DMS153 treated with DMSO at 0.1 percent for 48 hours (cell line): ENCODE results near the gene UNC5A.

Source experiments
- DNase-seq: peaks from one replicate; lab custom pipeline; 2025; ENCODE audit not compliant: unreplicated experiment; lab: John Stamatoyannopoulos, UW

UNC5A gene

DNA sequence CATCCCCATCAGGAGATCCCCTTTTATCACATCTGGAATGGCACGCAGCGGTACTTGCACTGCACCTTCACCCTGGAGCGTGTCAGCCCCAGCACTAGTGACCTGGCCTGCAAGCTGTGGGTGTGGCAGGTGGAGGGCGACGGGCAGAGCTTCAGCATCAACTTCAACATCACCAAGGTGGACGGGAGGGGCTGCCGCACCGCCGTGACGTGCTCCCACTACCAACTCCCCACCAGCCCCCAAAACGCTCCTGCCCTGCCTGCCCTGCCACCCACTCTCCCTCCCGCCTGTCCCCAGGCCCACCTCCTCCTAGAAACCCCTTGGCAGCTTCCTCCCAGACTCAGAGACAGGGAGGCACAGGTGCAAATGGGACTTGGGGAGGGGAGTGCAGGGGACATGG, 68.1 kb downstream of the UNC5A start:
- no peak for DNase-seq

DNA sequence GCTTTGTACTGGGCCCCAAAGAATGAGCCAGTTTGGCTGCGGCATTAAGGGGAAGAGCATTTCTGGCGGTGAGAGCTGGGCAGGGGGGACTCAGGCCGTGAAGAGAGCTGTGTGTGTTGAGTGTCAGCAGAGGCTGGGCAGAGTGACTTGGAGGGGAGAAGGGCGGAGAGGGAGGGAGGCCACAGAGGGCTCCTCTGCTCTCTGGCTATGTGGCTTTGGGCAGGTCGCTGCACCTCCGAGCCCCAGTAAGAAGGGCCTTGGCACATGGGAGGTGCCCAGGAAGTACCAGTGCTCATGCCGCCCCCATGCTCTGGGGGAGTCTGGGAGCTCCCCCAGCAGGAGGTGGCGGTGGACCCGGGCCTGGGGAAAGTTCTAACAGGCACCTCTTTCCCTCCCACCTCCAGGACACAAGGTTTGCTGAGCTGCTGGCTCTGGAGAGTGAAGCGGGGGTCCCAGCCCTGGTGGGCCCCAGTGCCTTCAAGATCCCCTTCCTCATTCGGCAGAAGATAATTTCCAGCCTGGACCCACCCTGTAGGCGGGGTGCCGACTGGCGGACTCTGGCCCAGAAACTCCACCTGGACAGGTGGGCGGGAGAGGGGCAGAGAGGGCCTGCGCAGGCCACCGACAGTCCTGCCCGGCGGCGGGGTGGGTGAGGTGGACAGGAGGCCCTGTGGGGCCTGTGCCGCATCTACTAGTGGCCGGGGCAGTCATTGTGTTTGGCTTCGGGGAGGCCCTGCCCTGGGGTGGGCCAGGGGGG, 68.7 kb downstream of the UNC5A start:
- no peak for DNase-seq

DNA sequence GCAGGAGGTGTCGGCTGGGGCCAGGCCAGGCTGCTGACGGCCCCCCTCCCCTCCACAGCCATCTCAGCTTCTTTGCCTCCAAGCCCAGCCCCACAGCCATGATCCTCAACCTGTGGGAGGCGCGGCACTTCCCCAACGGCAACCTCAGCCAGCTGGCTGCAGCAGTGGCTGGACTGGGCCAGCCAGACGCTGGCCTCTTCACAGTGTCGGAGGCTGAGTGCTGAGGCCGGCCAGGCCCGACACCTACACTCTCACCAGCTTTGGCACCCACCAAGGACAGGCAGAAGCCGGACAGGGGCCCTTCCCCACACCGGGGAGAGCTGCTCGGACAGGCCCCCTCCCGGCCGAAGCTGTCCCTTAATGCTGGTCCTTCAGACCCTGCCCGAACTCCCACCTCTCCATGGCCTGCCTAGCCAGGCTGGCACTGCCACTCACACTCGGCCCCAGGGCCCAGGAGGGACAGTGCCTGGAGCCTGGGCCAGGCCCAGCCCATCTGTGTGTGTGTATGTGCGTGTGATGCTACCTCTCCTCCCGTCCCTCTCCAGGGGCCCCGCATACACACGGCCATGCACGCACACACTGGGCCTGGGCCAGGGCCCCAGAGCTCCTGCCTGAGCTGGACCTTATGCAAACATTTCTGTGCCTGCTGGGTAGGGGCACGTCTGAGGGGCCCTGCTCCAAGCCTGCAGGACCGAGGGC, 69.5 kb downstream of the UNC5A start:
- DNase-seq = no peak

DNA sequence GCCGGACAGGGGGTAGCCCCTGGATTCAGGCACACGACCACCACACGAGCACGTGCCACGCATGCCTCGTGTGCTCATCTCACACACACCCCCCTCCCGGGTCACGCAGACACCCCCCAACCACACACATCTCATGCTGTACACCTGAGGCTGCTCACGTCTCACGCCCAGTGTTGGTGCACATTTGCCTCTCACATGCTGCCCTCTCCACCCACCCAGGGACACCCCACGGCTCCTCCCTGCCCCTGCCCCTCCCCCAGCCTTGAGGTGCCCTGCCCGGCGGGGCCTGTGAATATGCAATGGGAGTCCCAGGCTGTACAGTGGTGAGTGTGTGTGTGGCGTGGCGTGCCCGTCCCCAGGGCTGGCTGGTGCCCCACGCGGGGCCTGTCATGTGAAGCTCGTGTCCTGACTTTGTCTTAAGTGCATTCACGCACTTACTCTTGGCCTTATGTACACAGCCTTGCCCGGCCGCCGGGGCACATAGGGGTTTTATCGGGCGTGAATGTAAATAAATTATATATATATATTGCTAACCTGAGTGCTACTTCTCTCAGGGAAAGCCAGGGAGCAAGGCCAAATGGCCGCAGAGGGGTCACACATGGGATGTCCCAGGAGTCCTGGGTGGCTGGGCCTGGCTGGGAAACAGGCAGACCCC, 70.1 kb downstream of the UNC5A start:
- DNase-seq = no peak

DNA sequence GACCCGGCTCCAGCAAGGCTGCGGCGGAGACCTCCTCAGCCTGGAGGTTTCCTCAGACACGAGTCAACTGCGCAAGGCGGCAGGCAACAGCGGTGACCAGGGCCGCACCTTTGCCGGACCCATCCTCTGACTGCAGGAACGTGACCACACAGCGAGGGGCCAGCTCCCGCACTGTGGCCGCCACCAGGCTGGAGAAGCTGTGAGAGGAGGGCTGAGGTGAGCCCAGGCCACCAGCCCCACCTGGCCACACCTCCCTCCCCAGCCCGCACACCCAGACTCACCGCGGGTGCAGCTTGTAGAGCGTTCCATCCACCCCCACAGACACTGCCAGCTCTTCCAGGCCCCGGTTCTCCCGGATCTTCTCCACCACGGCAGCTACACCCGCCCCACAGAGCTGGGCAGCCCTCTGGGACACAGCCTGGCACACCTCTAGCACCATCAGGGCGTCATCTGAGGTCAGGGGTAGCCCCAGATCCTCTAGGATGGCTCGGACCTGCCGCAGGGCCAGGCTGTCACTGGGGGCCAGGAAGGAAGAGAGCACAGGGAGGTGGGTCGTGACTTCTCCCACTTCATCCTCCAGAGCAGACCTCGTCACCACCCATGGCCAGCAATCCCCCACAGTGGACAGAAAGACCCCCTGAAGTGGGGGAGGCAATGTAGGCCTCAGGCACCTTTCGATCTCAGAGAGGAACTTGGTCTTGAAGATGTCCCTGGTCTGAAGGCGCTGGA, 70.8 kb downstream of the UNC5A start:
- DNase-seq = no peak

DNA sequence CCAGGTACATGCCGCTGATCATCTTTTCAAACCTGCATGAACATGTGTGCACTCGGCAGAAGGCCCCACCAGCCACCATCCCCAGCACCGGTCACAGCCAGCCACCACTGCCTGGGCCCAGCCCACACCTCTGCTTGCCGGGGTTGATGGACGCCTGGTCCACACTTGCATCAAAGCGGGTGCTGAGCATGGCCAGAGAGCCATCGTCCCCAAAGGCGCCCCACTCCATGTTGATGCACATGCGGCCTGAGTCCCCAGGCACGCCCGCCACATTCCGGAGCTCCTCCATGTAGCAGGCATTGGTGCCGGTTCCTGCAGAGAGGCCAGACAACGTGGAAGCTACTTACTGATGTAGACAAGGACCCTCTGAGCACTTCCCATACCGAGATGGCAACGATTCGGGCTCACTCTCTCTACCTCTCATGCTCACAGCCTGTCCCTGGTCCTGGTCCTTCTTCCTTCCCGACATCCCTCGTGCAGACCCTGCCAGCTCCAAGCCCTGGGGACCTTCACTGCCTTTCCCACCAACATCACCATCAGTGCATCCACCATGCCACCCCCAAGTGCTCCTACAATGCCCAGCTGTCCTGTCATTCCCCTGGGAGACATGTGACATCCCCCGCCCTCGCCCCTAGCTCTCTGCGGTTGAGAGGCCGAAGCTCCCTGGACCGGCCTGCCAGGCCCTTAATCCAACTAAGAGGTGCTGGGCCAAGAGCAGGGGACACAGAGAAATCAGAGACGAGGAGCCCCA, 71.6 kb downstream of the UNC5A start:
- DNase-seq = no peak

DNA sequence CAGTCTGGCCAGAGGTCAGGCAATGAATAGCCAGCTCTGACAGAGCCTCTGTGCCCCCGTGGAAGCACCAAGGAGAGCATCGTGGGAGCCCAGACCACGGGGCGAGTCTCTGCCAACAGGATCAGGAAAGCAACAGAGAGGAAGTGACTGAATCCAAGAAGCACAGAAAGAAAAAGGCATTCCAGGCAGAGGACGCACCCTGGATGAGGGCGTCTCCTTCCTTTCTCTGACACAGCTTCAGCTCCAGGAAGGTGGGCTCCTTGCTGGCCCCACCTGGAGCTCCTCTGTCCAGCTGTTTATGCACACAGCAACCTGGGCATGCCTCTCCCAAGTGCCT, 72.2 kb downstream of the UNC5A start:
- DNase-seq = no peak

DNA sequence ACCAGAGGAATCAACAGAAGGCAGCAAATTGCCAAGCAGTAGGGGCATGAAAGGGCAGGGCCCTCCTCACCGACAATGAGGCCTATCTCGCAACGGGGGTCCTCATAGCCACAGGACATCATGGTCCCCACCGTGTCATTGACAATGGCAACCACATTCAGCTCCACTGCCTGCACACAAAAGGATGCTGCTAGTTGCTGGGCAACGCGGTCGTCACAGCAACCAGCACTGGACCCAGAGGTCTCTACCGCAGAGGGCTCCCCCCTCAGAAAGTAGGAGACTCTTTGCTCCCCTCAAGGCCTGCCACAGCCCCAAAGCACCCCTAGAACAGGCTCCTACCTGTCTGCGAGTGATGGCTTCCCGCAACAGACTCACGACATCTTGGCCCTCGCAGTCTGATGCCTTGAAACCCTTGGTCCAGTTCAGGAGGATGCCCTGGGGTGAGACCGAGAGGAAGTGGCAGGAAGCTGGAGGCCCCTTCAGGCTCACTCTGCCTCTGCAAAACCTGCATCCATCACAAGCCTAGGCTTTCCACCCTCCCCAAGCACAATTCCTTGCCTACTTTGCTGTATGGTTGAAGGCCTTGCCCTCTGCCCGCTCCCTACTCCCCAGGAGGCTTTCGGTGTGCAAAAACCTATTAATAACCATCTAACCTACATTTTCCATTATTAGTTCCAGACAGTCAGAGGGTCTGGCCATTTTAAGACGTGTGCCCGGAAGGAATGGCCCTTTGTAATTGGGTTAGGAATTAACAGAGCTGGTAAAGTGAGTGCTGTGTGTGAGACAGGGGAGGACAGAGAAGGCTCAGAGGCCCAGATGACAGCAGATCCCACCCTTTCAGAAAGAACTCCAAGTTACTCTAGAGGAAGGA, 73.6 kb downstream of the UNC5A start:
- no peak for DNase-seq

DNA sequence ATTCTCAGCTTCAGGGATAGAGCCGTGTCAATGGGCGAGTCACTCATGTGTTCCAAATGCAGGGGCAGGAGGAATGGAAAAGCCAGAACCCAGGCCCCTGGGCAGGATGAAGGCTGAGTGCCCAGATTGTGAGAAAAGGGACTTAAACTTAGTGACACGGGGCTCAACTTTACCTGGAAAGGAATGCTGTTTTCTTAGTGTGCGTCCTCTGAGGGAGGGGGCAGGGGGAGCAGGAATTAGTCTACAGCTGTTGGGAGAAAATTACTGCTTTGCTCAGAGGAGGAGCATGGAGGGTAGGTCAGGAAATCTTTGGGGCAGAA, 74.2 kb downstream of the UNC5A start:
- no peak for DNase-seq

DNA sequence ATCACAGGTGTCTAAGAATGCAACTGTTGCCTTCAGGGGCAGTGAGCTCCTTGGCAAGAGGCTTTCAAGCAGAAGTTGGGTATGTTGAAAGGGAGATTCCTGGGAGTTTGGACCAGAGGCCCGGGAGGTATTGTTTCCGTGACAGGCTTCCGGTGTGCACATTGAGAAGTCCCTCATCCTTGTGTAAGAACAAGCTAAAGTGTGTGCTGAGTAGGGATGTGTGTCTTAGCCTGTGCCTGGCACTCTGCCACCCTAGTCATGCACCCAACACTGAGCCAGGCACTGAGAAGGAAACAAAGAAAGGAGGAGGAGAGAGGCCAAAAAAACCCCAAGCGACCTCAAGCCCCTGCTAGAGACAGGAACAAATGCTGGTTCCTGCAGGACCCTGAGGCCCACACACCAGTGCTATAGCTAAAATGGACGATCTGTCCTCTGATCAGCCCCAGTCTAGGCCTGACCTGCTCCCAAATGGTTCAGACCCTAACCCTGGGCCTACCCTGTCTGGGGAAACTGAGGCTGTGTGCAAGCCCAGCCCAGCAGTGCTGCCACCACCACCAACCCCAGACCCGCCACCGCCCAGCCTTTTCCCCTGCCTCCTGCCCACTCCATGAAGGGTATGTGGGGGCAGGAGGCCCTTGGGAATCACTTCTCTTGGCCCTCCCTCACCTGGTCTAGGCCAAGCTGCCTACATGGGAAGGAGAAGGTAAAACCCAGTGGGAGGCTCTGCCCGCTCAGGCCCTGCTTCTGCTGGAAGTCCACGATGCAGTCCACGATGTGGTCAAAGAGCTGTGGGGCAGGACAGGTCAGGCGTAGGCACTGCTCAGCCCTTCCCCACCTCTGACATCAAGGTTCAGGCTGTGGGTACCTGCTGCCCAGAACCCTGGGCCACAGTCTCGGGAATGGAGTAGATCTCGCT, 76.2 kb downstream of the UNC5A start:
- no peak for DNase-seq

DNA sequence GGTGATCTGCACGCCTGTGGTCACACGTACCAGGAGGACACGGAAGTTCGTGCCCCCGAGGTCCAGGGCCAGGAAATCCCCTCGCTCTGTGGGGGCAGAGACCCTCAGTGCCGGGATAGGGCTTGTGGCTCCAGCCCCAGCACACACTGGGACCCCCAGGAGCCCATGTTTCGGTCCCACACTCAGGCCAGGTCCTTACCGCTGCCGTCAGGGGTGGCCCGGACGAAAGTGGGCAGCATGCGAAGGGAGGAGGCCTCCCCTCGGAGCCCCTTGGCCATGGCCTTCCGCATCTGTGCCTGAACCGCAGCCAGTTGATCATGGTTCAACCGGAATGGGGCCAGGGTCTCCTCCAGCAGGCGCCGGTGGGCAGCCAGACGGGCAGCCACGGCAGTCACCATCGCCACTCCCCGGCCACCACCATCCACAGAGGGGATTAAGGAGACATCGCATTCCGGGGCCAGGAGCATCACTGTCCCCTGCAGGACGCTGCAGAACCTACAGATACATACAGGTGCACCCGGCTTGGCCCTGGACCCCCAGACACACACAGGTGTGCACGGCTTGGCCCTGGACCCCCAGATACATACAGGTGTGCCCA, 77.0 kb downstream of the UNC5A start:
- no peak for DNase-seq

DNA sequence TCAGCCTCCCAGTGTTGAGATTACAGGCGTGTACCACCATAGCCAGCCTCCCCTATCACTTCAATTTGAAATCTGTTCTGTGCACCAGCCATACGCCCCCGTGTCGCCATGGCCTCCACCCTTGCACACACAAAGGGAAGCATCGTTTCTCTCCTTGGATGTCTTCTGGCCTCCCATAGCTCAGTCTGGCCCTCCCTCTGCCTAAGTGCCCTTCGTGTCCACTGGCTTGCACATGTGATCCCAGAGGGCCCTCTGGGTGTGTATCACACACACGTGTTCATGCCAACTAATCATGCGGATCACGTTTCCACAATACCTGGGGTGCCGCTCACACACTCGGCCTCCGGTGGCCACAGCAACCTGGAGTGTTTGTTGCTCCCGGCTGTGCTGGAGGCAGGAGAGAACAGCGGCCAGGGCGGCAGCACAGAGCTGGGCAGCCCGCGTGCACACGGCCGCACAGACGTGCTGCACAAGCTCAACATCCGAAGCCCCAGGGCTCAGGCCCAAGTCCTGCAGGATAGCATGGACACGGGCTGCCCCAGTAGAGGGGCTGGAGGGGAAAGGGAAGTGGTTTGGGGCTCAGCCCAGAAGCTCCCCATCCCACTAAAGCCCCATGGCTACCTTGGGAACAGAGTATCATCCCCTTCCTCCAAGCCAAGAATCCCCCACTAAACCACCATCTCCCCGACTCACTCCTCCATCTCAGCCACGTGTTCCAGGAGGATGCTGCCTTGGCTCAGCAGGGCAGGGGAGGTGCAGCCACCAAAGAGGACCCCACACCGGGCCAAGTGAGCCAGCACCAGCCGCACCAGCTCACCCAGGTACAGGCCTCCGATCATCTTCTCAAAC, 77.9 kb downstream of the UNC5A start:
- DNase-seq = no peak

DNA sequence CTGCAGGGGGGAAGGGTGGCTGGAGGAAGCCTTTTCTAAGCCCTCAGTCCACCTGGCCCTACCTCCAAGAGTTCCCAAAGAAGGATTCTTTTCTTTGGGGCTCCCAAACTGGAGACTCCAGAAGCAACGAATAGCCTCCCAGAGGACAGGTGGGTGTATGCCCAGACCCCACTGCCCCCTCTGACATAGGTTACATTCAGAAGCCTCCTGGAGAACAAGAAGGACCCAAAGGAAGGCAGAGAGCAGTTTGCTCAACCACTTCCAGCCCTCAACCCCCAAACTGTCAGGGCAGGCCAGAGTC, 78.5 kb downstream of the UNC5A start:
- DNase-seq = no peak

DNA sequence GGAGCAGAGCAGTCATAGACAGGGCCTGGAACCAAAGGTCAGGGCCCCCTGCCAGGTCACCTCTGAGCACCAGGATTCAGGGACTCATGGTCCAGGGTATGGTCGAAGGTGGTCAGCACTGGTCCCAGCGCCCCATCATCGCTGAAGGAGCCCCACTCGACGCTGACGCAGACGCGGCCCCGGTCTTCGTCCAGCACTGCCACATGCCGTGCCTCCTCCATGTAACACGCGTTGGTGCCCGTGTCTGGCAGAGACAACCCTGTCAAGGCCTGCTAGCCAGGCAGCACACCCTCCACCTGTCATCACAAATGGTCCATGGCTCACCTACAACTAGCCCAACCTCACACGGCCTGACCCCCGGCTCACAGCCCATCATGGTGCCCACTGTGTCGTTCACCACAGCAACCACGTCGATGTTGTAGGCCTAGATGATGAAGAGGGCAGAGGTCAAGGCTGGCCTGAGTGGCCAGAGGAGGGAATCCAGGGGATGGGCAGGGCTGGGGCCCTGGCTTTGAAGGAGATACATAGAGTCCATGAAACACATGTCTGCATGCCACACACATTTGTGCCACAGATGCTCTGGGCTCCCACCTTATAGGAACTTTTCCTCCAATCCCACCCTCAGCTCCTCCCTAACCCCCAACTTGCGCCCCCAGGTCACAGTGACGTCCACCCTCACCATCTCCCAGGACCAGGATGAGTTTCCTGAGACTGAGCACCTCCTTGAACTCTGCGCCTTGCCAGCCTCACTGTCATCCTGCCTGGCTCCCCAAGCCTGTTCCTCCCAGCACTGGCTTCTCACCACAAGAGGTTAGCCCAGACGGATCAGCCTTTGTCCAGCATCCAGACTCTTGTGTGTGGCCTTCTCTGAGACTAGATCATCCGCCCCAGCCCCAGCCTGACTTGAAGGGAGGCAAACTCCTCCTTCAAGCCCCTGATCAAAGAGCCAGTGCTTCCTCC, 79.2 kb downstream of the UNC5A start:
- no peak for DNase-seq

DNA sequence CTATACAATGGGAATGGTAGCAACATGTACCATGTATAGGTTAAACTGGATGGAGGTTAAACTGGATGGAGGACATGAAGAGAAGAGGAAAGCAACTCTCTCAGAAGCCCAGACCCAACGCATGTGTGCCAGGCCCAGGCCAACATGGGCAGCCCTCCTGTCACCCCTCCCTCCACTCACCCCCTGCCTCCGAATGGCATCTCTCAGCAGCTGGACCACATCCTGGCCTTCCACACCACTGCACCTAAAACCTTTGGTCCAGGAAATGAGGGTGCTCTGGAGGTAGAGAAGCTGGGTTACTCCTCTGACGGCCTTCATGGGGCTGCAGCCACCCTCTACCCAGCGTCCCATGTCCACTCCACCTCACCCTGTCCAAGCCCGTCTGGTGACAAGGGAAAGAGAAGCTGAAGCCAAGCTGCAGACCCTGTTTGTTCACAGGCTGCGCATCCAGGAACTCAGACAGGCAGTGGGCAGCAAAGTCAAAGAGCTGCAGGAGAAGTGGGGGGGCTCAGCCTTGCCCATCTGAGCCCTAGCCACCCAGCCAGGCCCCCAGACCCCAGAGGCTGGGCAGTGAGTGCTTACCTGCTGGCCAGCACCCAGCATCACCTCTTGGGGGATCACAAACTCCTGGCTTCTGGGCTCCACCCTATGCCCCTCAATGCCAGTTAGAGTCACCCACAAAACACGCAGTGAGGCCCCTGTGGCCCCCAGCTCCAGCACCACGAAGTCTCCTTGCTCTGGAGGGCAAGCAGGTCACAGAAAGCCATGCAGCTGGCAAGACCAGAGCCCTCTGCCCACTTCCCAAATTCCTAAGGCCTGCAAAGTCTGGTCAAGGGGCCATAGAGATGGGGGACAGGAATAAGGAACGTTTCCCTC, 80.3 kb downstream of the UNC5A start:
- no peak for DNase-seq
